GM12891 (cell line): ENCODE measurements around the gene PPFIBP1.

Experiments used
- DNase-seq: peaks from one replicate; pipeline ENCODE4 v3.0.0; 2011; ENCODE audit warnings: low spot score; ENCODE audit not compliant: insufficient read length
- FAIRE-seq: peaks from 2 replicates; lab custom pipeline; 2011; peaks lifted over from hg19 to GRCh38; lab: Jason Lieb, UNC
- PAX5 ChIP-seq: IDR thresholded peaks from 2 replicates; pipeline ENCODE4 v1.6.1; 2011; ENCODE audit warnings: low read length, moderate library complexity, mild to moderate bottlenecking; ENCODE audit not compliant: insufficient read depth, severe bottlenecking
- POLR2A ChIP-seq: IDR thresholded peaks from 2 replicates; pipeline ENCODE4 v1.6.1; 2011; ENCODE audit warnings: low read depth, low read length, control low read depth
- POLR2AphosphoS5 ChIP-seq: IDR thresholded peaks from 2 replicates; pipeline ENCODE4 v1.6.1; 2011; ENCODE audit warnings: low read depth, low read length, control low read depth
- POU2F2 ChIP-seq: IDR thresholded peaks from 2 replicates; pipeline ENCODE4 v1.6.1; 2011; ENCODE audit warnings: low read depth, mild to moderate bottlenecking, control low read depth, low read length, moderate library complexity
- SPI1 ChIP-seq: IDR thresholded peaks from 2 replicates; pipeline ENCODE4 v1.6.1; 2011; ENCODE audit warnings: low read depth, low read length, control low read depth
- TAF1 ChIP-seq: IDR thresholded peaks from 2 replicates; pipeline ENCODE4 v1.6.1; 2011; ENCODE audit warnings: low read depth, low read length, control low read depth

PPFIBP1 gene

GRCh38 chr12:27511031-27511722 is 12.8 kb upstream of the PPFIBP1 start:
- no peak for TF ChIP-seq POU2F2
- TF ChIP-seq PAX5: no peak
- FAIRE-seq (no peak), DNase-seq (no peak)

- TF ChIP-seq POU2F2: no peak
- TF ChIP-seq POLR2AphosphoS5: no peak
- no peak for TF ChIP-seq SPI1
- no peak for TF ChIP-seq POLR2A
- no peak for TF ChIP-seq TAF1
- TF ChIP-seq PAX5: no peak
- DNase-seq: no peak
- peak; percentile 16 for FAIRE-seq
Observed at GRCh38 chr12:27511723-27512045, 12.3 kb upstream of the PPFIBP1 start.

- DNase-seq (no peak), FAIRE-seq (peak; percentile 9)
- no peak for TF ChIP-seq SPI1
Observed at GRCh38 chr12:27513155-27513824, 10.7 kb upstream of the PPFIBP1 start.

- TF ChIP-seq SPI1: no peak
- no peak for TF ChIP-seq POLR2A
- no peak for TF ChIP-seq POU2F2
- TF ChIP-seq POLR2AphosphoS5: no peak
- no peak for TF ChIP-seq PAX5
- no peak for TF ChIP-seq TAF1
- DNase-seq (no peak), FAIRE-seq (no peak)
Observed at GRCh38 chr12:27515671-27516070, 8.3 kb upstream of the PPFIBP1 start.

- no peak for DNase-seq
- TF ChIP-seq POU2F2: no peak
- no peak for FAIRE-seq
Observed at GRCh38 chr12:27516625-27517024, 7.4 kb upstream of the PPFIBP1 start.

- no peak for DNase-seq
- no peak for TF ChIP-seq POLR2AphosphoS5
- no peak for TF ChIP-seq PAX5
- TF ChIP-seq POLR2A: no peak
- TF ChIP-seq TAF1: no peak
- TF ChIP-seq SPI1: no peak
- TF ChIP-seq POU2F2: no peak
- no peak for FAIRE-seq
Observed at GRCh38 chr12:27517546-27517945, 6.5 kb upstream of the PPFIBP1 start.

GRCh38 chr12:27517961-27518665 is 5.9 kb upstream of the PPFIBP1 start:
- no peak for FAIRE-seq
- TF ChIP-seq PAX5 (no peak), POLR2AphosphoS5 (no peak), TAF1 (no peak), POLR2A (no peak), SPI1 (no peak), POU2F2 (no peak)
- no peak for DNase-seq

- FAIRE-seq: no peak
- no peak for DNase-seq
- TF ChIP-seq POLR2A (no peak), POLR2AphosphoS5 (no peak), PAX5 (no peak), TAF1 (no peak), POU2F2 (no peak), SPI1 (no peak)
Observed at GRCh38 chr12:27521066-27521465, 2.9 kb upstream of the PPFIBP1 start.

GRCh38 chr12:27521981-27522380 is 2.0 kb upstream of the PPFIBP1 start:
- no peak for DNase-seq
- no peak for FAIRE-seq
- TF ChIP-seq POLR2AphosphoS5: no peak
- TF ChIP-seq POU2F2: no peak
- TF ChIP-seq SPI1: no peak
- no peak for TF ChIP-seq POLR2A
- no peak for TF ChIP-seq PAX5
- no peak for TF ChIP-seq TAF1

- DNase-seq: no peak
- FAIRE-seq: peak; percentile 23
- TF ChIP-seq POLR2AphosphoS5 (no peak), TAF1 (no peak), SPI1 (no peak)
Observed at GRCh38 chr12:27523305-27523641, 733 bp upstream of the PPFIBP1 start.
